ENCODE measurements around the gene YBX2.

Gene YBX2

DNA sequence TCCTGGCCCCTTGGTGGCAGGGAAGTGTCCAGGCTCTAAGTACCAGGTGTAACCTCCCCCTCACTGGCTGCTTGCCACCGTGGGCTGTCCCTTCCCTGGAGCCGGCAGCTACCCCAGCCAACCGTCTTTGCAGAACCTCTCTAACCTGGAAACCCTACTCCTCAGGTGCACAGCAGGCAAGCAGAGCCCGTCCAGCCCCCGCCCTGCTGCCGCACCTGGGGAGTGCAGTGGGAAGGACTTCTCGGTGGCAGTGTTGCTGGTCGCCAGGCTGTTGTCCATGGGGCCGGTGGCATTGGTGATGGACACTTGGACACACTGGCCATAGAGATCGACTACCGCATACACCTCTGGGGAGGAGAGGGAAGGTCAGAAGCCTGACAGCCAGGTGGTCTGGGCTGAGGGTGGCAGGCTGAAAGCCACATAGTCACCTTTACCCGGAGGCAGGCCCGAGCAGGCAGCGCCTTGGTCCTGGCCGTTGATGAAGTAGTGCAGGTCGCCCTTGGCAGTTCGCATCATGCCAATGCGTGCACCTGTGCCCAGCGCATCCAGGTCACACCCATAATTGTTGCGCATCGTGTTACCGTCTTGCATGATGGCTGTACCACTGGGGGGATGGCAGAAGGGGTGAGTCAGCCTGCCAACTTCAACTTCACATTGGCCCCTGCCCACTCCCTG lies 28.2 kb upstream of the YBX2 start:
- DNase-seq, result no peak

DNA sequence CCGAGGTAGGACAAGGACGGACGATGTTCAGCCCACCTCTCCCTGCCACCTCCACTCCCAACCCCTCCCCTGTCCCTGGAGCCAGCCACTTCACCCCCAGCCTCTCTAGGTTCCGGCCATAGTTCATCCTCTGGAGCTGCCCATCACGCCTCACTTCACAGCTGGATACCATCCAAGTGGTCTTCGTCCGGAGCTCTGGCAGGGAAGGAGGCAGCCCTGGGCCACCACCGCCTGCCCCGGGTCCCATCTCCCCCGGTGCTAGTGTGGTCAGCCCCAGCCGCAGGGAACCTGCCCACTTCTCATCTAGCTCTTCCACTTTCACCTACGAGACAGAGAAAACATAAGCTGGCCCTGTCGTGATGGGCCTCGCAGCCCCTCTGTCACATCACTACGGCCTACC lies 27.0 kb upstream of the YBX2 start:
- no peak for DNase-seq

DNA sequence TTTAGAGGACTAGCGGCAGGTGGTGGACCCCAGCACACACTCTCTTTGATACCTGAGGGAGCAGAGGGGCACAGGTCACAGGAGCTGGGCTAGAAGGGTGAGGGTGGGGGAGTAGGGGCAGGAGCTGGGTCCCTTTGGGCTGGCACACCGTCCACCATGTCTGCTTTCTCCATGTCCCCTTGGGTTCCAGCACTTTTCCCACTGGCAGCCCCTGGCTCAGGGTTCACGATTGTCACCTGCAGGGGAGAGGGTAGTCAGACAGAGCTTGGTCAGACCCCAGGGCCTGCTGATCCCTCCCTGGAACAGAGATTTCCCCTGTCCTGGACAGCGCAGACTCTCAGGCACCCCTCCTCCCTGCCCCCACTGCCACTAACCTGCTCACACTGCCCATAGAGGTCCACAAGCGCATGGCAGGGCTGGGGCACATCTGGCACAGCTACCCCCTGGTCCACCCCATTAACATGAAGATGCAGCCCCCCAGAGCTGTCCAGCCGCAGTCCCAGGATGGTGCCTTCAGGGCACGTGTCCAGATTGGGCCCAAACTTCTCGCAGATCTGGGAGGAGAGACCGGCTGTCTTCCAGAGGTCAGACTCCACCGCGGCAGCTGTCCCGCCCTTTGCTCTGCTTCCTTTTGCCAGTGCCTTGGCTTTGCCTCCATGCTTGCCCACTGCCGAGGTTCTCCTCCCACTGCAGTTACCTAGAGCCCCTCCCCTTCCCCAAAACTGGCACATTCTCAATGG lies 23.9 kb upstream of the YBX2 start:
- DNase-seq, result no peak

DNA sequence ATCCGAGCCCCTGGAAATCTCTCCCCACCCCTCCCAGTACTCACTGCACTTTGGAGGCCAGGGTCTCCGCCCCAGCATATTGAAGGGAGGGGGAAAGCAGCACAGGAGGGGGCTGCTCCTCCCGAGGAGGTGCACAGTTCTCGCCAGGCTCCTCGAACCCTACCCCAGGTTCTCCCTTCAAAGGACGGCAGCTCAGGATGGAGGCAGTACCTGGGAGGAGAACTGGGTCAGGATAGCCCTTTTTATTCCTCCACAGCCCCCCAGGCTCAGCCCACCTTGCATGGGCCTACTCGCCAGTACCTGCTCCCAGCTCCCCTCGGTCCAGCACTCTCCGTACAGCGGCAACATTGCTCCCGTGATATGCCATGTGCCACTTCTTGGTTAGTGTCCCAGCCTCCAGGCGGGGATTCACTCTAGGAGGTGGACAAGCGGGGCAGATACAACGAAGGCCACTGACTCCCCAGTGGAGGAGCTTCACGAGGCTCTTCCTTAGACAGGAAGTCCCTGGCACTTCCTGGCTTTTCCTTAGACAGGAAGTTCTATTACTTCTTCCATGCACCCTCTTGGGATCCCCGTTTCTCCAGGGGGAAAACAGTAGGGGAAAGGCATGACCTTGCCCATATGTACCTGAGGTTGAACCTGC lies 22.8 kb upstream of the YBX2 start:
- DNase-seq, result no peak

DNA sequence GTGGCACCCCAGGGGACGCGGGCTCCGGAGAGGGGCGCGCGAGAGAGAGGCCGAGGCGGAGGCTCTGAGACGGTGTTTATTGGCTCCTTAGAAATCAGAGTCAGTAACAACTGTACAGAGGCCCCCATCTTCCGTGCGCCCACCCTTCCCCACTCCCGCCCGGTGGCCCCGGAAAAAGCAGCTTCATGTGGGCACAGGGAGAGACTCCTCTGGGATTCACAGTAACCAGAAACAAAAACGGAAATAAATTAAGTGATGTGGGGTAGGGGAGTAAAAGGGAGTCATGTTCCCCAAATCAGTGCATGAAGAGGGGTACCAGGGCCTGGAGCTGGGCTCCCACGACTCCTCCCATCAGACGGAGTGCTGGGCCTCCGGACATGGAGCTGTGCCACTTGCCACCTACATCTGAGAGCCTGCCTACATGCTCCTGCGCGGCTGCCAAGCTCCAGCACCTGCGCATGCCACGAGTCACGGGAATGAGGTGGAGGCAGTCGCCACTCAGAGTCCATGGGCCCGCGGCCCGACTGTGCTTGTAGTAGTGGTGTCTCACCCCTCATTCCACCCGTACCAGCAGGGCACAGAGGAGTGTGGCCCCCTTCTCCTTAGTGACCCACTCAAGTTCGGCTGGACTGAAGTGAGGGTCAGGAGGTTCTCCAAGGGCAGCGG lies 21.3 kb upstream of the YBX2 start:
- peak in 1 of 14 donors; percentile 19 for DNase-seq

DNA sequence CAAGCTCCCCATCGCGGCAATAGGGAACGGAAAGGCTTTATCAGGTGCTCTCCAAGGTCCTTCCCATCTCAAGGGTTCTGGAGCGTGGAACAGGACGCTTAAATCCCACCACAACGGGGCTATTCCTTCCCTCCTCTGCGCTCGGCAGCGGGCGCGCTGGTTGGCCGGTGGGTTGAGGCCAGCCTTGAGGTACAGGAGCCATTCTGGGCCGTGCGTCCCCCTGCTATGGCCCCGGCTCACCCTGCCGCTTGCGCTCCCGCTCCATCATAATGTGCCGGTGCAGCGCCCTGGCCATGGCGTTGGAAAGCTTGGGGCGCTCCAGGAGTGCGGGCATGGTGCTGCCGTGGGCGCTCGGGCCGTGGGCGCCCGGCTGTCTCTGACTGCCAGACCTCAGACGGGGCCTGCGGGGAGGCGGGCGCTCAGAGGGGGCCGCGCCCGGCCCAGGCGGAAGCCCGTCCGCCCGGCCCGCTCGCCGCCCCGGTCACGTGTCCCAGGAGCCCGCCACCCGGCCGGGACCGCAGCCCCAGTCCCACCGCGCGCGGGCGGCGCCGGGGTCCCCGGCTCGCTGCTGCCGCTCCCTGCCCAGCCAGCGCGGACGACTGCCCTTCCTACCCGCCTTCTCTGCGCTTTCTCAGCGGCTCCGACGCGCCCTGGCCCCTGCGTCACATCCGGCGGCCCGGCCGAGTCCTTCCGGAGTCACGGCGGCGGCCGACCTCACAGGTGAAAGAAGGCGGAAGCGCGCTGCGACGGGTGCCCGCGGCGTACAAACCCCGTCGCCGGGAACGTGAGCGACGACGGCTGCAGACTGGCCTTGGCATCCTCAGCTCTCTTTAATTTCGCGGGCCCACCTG lies 20.5 kb upstream of the YBX2 start, which contains the start of gene GPS2:
Gene GPS2, minus strand, starts transcription at position 642 of the 851 bp plus-strand sequence. Its CDS starts 308 bp downstream, at position 334.
- DNase-seq, result peak; percentile 35 to 93 (median 80)

DNA sequence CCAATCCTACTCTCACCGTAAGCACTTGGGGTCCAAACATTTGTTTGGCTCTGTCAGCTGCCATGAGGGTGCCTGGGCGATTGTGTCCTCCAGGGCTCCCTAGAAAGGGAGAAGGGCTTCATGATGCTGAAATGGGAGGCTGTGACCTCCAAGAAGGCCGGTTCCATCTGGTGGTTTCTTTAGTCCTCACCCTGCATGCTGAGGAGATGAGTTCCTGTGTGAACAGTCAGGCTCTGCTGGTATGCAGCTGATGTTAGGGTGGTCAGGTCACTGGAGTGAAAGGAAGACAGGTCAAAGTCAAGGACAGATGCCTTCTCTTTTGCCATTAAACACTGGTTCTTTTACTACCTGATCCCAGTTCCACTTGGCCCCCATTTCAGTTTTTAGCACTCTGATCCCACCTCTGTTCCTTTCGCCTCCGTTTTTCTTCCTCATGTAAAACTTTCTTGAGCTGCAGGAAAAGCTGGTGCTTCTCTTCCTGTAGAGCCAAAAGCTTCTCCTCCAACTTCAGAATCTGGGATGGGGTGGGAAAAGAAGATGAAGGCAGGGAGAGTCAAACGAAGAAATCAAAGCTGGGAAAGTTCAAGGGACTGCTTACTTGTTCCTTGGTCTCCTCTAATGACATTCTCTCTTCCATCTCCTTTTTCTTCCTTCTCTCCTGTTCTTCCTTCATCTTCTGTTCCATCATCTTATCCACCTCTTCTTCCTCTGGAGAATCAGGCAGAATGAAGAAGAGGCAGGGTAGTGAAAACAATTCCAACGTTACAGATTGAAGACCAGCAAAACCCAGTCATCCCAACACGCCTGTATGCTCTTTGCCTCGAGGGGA lies 19.7 kb upstream of the YBX2 start:
- no peak for DNase-seq

DNA sequence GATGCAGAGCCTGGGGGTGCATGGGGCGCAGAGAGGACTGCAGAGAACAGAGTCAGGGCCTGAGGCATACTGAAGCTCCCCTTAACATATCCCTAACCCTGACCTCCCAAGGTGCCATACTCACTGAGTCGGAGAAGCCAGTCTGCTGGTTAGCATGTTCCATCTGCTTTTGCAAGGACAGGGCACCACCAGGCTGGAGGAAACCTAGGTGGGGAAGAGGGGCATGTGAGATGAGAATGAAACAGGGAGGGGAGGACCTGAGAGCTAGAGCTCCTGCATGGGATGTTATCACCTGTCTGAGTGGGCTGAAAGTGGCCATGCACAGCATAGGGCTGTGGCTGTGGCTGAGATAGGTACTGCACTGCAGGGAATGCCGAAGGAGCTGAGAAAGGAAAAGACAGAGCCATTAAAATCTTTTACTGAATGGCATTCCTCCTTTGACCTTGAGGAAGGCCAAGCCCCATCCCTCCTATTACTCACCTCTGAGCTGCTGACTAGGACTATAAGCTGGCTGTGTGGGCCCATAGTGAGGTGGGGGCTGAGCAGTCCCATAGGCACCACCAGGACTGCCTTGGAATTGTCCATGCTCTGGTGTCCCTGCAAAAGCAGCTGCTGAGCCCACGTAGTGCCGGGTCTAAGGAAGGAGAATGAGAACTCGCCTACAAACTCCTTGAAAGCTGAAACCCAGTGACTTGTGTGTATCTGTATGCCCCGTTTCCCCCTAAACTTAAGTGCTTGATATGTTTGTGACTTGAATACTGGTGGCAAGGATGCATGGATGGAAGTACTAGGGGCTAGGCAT lies 18.9 kb upstream of the YBX2 start:
- DNase-seq, result no peak

DNA sequence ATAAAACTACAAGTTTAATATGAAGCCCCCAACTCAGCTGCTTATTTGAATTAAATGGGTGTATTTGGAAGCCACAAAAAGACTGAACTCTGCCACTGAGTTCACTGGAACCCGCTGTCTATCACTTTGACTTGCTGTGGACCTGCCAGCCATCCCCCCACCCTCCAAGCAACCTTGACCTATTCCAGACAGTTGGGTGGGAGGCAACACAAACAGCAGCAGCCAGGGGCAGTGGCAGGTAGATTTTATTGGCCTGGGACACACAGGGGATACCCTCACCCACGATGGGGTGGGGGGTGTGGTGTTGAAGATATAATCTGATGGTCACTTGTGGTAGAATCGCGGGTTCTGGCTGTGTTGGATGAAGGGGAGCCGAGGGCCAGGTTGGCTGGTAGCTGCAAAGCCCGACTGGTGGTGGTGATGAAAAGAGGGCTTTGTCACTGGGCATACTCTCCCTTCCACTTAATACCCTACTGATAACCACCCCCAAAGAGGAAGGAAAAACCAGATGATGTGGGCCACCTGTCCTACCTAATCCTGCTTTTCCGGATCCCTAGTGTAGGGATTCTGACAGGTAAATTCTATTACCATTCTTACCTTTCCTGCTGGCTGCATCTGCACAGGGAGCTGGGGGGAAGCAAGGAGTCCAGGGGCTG lies 18.1 kb upstream of the YBX2 start:
- no peak for DNase-seq

DNA sequence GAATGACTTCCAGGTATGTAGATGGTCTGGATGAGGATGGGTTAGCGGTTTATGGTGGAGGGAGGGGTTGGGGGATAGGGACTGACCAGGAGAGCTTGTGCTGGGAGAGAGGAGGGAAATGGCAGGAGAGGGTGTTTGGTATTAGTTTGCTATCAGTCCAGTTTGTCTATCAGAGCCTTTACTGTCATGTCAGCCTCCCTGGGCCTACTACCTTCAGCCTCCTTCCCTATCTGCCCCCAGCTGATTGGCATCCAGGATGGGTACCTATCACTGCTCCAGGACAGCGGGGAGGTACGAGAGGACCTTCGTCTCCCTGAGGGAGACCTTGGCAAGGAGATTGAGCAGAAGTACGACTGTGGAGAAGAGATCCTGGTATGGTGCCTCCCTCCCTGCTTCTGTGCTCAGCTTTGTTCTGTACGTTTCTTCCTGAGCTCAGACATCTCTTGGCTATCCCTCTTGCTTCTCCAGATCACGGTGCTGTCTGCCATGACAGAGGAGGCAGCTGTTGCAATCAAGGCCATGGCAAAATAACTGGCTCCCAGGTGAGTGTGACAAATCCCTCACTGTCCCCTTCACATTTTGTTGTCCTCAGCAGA lies 16.8 kb upstream of the YBX2 start:
- DNase-seq, result no peak

DNA sequence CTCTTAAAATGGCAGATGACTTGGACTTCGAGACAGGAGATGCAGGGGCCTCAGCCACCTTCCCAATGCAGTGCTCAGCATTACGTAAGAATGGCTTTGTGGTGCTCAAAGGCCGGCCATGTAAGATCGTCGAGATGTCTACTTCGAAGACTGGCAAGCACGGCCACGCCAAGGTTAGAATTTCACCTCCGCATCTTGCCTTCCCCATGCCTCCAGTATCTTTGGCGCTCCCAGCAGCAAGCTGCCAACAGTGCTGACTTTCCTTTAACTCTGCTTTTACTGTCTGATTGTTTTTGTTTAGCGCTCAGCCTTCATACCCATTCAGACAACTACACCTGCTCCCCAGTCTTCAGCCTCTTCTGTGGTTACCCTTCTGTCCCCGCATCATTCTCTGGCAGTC lies 15.2 kb upstream of the YBX2 start:
- DNase-seq, result no peak

DNA sequence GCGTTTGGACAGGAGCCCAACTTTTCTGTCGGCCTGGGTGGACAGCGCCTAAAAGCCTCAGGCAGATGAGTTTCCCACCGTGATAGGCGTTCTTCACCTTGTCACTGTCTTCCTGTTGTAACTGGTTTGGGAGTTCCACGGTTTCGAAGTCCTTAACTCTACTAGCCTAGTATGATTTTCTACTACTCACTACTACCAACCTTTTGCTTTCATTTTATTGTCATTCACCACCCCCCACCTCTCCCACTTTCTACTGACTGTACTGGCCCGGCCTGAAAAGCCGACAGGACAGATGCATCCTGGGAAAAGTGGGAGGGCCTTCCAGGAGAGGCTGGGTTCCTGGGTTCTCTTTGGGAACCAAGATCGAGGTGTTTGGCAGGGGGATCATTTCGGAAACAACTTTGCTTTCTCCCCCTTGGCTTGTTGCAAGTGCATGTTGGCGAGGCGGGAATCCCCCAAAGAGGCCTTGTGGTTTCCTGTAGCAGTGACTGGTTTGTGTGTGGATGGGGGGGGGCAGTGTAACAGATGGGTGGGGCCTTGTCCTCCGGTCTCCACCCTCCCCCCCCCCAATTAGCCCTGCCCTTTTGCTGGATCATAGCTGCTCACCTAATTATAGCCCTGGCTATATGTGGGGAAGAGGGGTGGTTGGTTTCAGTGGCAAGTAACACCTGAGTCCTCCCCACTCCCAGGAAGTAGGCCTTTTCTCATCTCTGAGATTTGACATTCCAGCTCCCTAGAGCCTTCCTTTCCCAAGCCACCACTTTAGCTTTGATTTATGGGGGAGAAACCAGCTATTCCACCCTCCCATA lies 14.4 kb upstream of the YBX2 start:
- peak in 10 of 14 donors; percentile 15 to 64 (median 46) for DNase-seq

DNA sequence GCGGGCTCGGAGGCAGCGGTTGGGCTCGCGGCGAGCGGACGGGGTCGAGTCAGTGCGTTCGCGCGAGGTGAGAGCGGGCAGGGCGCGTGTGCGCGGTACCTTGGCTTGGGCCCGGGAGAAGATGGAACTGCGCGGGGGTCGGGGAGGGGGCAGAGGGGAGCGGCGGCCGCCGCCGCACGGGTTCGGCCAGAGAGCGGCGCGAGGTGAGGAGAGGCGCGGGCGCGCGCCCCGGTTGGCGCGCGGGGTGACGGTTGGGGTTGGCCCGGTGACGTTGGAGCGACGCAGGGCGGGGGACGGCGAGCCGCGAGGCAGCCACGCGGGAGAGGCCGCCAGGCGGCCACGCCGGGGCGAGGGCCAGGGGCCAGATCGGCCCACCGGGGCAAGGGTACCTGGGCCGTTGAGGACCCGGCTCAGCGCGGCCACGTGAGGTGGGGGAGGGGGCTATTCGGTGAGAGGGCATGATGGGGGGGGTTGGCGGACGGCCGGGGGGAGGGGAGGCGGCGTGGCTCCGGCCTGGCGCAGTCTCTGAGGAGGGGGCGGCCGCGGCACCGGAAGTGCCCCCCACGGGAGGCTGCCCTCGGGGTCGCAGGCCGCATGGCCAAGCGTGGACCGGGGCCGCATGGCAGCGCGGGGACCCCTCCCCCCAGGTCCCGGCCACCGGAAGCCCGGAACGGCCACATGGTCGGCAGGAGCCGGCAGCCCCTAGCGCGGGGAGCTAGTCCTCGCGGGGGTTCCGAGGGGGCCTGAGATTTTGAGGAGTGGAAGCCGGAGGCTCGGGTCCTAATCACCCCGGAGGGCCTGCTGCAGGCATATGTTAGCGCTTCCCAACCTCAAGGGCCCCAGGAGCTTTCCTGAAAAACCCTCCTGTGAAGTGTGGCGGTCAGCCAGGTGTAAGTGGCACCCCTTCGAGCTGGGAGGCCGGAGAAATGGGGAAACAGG lies 13.5 kb upstream of the YBX2 start:
- peak in 3 of 14 donors; percentile 22 to 42 (median 38) for DNase-seq

DNA sequence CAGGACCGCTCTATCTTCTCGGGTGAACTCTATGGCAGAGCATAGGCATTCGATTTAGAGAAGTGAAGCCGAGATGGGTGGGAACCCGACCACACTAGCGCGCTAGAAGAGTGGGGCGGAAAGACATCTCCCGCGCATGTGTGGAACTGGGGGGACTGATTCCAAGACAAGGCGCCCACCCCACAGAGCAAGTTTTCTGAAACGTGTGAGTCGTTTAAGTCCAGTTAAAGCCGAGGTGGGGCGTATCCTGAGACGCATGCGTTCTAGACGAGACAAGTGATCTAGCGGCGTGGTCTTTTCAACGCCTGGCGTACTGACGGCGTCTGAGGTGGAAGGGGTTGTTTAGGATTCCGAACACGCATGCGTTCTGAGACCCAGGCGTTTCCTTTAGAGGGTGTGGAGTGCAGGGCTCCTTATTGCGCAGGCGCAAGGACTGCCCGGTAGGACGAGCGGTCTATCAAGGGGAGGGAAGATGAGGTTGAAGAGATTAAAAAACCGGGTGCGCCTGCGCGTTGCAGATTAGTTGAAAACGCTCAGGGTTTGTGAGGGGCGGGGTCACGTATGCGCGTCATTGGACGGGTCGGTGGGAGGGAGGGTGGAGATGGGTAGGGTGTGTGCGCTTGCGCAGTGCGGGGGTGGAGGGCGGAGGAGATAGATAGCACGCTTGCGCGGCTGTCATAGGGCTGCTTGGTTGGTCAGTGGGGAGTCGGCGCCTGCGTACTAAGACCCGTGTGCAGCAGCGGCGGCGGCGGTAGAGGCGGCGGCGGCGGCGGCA lies 12.7 kb upstream of the YBX2 start, which contains the start of gene EIF5A:
Gene EIF5A, plus strand, starts transcription at position 718 of the 775 bp plus-strand sequence. CDS start 2,008 bp downstream, outside the sequence.
- DNase-seq, result peak; percentile 94 to 100 (median 99)

DNA sequence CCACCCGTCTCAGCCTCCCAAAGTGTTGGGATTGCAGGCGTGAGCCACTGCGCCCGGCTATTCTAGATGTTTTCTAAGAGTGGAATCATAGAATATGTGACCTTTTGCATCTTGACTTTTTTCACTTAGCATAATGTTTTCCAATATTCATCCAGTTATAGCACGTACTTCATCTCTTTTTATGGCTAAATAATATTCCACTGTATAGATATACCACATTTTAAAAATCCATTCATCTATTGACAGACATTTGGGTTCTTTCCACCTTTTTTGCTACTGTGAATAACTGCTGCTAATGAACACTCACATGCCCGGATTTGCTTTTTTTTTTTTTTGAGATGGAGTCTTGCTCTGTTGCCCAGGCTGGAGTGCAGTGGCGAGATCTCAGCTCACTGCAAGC lies 9.7 kb upstream of the YBX2 start:
- no peak for DNase-seq
